ENCODE measurements around the gene ZKSCAN5.

The ZKSCAN5 gene

DNA sequence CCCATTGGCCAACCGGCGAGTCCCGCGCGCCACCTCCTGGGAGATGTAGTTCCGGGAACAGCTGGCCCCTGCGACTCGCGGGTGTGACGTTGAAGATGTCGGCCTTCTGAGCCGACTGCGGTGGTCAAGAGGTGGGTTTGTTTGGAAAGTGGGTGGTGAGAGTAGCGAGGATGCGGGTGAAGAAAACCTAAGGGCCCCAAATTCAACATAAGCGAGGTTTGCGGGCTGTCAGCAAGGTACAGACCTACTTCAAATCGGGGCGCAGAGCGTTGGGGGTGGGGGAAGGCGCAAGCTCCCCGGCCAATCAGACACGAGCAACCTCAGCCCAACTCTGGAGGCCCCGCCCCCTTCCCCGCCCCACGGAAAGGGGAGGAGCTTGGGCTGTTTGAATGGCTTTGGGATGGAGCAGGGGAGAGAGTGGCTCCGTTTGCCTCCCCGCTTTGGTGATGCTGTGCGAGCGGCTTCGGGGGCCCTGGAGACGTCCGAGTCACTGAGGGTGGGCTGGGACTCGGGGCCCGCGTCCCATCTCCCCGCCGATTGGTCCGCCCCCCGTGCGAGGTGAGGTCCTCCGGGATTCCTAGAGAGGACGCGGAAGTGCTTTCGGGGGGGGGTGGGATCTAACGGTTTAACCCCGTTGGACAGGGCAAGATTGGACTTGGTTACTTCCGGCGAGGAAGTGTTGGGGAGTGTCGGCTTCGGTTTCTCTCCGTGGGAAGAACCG lies at the start of gene ZKSCAN5:
Gene ZKSCAN5 (plus strand): TSS at position 60 of the 721 bp plus-strand sequence. CDS start 1,383 bp downstream, outside the sequence.
- peak; percentile 96 for DNase-seq

DNA sequence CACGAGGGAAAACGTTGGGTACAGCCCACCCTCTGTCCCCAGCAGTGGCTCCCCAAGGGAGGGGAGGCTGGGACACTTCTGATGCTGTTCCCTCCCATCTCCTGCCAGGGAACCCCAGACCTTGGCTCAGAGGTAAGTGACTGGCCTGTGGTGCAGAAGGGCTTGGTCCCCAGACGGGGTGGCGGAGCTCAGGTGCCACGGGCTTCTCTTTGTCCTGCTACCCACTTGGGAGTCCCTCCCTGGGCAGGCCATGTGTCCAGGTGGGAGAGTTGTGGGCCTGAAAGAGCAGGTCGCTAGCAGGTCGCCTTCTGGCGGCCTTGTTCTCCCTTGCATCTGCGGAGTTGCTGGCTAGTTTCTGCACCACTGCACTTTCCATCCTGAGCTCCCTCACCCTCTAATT lies 48.6 kb upstream of the ZKSCAN5 start:
- DNase-seq = no peak

DNA sequence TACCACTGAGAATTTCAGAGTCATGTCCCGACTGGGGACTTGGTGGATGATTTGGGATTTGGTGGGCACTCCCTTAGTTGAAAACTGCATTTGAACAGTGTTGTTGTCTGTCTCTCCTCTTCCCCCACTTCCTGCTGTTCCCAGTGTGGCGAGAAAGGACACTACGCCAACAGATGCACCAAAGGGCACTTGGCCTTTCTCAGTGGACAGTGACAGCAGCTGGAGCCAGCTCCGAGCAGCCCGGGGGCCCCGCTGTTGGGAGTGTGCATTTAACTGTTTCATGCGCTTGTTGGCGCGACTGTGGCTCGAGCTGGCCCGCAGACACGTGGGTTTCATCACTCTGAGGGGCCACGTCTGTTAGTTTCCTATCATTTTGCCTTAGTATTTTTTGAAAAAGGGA lies 48.2 kb upstream of the ZKSCAN5 start:
- no peak for DNase-seq

DNA sequence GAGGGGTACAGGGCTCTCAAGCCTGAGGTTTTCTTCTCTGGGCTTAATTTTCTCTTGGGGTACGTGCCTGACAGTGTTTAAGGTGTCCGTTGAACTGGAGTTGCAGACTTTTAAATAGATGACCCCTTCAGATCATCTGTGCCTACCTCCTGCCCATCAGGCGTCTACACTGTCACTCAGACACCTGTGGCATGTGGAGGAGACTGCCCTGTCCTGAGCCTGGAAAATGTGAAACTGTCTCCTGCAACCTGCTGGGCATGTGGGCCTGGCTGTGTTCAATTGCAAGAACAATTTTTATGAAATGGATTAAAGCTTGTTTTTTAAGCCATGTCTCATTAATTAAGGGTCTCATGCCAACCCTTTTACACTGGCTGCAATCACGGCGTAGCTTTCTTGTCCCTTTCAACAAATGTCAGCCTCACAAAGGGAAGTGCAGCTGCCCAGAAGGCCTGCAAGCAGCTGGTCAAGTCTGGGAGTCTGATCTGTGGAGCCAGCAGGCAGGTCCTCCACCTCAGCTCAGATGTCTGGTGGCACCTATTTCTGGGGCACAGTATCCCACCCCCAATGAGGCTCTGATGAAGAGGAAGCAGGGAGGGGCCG lies 47.3 kb upstream of the ZKSCAN5 start:
- DNase-seq = no peak

DNA sequence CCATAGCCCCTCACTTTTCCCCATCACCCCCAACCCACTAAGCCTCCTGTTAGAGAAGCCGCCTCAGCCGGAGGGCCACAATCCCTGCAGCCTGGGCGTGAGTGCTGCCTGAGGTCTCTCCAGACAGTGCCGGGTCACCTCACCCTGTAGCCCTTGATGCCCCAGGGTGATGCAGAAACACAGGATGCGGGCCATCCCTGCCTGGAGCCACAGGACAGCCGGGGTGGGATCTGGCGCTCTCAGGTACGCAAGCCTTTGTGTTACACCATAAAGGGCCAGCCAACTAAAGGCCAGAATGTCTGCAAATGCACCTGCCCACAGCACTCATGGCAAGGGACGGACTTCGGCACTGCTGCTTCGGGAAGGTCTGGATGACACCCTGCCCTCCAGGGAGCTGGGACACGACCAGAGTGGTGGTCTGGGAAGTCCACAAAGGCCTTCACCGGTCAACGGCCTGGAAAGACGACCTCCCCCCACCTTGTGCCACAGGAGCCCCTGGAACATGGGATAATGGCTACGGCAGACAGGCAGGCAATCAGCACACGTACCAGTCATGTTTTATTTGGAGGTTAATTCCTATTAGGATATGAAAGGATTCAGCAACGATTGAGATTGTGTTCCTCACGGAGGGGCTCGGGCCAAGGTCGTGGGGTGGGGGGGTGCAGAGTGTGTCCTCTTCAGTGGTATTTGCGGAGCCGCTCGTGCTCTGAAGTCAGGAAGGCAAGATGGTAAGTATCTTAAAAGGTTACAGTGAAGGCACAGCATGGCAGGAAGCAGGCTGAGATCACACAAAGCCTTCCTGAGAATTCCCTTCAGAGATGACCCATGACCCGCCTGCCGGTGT lies 46.6 kb upstream of the ZKSCAN5 start:
- DNase-seq = no peak

DNA sequence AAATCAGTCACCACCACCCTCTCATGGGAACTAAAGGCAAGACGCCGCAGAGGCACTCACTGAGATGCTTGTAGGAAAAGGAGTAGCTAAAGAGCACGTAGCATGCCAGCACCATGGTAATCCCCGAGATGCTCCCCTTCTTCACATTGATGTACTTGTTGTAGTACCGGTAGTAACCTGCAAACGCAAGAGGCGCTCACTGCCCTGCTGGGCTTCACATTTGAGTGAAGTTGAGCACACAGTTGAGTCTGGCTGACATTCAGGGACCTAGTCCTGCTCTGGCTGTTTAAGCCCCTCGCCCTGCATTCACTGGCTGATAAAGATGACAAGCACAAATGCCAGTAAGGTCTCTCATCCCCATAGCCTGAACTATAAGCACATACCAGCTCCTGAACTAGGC lies 45.4 kb upstream of the ZKSCAN5 start:
- no peak for DNase-seq

DNA sequence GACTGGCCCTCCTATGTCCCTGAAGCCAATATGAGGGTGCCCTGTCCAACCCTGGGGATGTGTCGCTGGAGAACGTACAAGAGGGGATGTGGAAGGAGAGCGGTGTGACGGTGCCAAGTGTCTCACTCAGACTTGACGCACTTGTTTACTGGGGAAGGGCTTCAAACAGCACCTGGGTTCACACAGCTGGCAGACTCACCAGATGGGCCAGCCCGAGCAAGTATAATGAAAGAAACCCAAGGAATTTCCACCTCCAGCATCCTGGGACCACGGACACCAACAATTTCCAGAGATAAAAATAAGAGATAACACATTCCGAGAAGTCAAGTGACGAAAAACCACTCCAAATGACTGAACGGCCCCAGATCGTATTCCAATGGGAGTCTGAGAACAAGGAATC lies 43.8 kb upstream of the ZKSCAN5 start:
- DNase-seq = no peak

DNA sequence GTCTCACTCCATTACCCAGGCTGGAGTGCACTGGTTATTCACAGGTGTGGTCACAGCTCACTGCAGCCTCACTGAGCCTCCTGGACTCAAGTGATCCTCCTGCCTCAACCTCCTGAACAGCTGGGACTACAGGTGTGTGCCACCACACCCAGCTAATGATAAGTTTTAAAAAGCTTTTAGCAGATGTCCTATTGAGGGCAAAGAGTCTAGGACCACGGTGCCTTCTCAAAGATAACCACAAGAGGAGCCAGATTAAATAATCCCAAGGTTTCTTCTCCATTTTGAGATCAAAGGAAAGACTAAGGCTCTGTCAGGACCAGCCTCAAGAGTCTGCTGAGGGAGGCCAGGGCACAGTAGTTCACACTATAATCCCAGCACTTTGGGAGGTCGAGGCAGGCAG lies 43.2 kb upstream of the ZKSCAN5 start:
- no peak for DNase-seq

DNA sequence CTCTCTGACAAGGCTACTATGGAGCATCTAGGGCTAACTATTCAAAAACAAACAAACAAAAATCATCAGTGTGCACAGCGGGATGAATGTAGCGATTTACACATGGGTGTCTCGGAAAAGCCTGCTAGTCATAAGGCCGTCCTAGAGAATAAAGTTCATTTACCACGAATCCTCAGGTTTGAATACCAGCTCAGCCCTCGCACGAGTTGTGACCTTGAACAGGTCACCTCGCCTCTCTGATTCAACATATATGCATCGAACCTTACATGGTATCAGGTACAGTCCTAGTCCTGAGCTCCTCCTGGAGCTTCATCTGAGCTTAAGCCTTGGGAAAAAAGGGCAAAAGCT lies 39.1 kb upstream of the ZKSCAN5 start:
- no peak for DNase-seq

DNA sequence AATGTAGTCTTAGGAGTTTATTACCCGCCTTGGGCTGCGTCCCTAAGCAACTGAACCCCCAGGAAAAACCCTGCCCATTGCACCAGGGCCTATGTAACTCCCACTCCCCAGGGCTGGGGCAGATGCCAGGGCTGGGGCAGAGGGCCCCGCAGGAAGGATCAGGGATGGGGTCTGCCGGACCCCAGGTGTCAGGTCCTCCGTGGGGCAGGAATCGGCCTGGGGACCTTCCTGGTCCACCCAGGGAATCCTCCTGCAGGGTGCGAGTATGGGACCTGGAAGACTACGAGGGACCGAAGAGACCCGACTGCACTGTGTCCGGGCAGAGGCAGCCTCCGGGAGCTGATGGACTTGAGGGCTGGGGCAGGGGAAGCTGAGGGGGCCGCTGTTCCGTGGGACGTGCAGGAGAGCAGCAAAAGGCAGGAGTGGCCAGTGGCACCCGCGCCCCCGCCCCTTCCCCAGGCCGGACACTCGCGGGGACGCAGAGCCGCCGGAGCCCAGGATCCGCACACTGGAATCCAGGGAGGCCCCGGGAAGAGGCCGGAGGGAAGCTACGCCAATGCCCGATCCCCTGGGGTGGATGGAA lies 36.0 kb upstream of the ZKSCAN5 start:
- no peak for DNase-seq

DNA sequence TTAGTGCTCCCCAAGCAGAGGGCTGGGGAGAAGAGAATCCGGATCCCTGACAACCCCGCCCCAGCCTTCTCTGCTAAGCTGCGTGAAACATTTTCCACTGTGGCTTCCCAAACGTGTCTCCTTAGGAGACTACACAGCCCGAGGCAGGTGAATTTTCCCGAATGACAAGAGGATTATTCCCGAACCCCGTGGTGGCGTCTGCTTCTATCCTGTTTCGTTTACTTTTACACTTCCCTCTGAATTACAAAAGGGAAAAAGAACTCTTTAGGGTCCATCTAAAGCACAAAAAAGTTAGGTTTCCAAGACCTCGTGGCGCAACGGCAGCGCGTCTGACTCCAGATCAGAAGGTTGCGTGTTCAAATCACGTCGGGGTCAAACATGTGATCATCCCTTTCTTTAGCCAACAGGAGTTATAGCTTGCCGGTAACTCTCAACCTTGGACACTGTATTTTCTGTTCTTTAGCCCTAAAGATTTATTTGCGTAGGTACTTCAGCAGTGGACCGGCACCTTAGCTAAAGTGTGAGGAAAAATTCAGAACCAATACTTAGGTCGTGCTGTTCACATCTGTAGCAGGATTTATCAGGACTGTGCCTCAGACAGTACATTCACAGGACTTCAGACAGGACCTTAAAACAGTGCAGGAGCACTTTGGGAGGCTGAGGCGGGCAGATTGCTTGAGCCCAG lies 34.9 kb upstream of the ZKSCAN5 start:
- no peak for DNase-seq

DNA sequence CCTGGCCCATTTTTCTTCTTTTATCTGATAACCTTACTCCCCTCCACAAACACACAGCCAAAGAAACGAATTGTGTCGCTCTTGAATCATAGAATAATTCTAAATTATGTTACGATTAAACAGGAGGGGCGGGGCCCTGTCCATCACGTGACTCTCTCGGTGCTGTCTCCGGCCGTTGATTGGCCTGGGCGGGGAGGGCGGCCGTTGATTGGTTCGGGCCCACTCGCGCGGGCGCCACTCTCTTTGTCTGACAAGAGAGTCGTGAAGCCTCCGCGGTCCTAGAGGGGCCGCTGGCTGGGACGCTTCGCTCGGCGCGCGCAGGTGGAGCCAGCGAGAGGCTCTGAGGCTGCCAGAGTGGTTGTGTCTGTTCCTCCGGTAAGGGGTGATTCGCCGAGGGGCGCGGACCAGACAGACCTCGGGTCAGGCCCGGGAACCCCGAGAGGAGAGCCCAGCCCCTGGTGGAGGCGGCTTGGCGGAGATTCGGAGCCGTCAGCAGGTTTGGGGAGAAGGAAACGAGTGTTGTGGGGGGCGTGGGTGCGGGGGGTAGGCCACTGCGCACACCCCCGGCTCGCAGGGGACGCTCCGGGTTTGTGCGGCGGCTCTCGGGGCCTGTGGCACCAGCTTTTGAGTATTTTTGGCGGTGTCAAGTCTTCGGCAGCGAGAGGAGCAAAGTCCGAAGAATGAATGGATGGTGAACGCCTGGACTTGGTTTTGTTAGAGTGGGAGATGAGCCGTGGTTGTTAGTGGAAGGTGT lies 31.7 kb upstream of the ZKSCAN5 start, which contains the start of gene ZNF789:
Gene ZNF789 (plus strand): TSS at position 330 of the 754 bp plus-strand sequence. CDS start 3,567 bp downstream, outside the sequence.
- DNase-seq = peak; percentile 98

DNA sequence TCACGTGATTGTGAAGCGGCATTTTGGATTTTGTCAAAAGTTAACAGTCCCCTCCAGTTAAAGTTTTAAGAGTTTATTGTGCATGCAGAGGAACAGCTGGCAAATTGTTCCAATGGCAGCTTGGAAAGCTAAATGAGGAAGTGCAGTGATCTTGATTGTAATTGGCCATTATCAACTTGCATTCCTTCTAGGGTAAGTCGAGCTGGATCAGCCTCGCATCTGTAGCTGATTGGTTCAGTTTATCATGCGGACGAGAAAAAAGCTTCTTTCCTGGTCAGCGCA lies 31.2 kb upstream of the ZKSCAN5 start:
- DNase-seq = no peak

DNA sequence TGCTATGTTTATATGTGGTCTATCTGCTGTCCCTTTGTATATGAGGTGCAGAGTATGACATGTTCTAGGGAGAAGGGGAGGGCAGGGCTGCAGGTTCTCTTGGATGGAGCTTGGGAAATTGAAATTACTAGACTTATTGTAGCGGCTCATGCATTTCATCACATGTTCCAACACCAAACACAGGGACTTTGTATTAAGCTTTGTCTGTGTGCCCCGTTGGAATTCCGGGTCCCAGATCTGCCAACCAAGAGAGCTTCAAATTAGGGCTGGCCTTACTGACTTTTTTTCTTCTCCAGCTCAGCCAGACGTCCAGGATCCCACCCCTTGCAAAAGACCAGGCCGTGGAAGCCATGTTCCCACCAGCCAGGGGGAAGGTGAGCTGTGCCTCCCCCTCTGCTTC lies 28.4 kb upstream of the ZKSCAN5 start:
- no peak for DNase-seq

DNA sequence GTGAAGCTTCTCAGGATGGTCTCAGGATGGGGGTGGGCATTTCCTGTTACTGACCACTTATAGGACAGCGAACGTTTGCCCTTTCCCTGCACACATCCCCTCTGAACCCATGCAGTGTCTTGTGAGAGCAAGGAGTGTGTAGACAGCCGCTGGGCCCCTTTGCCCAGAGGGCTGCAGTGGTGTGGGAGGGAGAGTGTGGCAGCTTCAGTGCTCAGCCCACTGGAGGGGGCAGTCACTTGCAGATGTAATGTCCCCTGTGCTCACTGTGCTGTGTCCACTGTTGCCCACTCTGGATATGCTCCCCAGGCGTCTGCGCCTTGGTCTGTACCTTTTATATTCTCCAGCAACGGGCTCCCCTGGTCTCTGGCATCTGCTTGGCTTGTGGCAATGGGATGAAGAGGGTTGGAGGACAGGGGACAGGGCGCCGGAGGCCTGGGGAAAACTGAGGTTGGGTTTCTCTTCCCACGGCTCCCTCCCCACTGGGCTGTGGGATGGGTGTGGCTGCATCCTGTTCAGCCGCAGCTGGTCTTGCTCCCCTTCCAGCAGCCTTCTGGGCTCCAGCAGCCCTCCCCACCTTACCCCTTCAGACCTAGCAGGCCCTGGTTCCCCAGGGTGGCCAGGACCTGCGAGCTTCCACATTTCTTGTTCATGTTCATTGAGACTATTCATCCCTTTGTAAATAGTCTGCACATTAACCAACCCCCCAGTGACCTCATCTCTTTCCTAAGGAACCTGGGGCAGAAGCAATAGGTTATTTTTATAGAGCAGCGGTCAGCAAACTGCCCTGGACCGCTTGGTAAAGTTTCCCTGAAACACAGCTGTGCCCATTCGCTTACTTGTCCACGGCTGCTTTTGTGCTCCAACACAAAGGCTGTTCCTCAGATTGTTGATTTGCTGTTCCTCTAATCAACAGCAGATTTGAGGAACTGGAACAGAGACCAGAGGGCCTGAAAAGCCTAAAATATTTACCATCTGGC lies 25.7 kb upstream of the ZKSCAN5 start:
- no peak for DNase-seq

DNA sequence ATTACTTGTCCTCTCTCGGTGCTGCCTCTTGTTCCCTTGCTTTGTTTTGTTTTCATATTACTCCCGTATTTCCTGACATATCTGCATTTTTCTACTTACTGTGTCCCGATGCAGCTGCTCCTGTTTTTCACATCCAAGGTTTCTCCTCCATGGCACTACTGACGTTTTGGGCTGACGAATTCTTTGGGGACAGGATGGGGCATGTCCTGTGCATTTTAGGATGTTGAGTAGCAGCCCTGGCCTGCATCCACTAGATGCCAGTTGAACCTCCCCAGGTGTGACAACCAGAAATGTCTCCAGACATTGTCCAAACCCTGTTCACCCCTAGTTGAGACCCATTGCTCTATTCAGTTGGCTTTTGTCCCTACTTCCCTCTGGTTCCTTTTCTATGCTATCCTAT lies 19.4 kb upstream of the ZKSCAN5 start:
- no peak for DNase-seq

DNA sequence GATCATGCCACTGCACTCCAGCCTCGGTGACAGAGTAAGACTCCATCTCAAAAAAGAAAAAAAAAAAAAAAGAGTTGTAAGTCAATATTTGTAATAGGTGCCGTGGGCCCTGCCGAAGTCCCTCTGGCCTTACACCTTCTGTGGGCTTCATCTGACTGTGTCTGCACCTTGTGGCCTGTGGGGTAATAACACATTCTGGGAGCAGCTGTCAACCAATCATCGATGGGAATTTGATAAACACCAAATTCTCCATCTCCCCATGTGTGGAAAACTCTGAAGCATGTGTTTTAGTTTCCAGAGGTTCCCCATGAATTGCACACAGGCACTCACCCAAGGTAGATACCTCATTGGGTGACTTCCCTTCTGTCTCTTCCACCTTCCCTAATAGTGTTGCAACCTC lies 15.2 kb upstream of the ZKSCAN5 start:
- no peak for DNase-seq

DNA sequence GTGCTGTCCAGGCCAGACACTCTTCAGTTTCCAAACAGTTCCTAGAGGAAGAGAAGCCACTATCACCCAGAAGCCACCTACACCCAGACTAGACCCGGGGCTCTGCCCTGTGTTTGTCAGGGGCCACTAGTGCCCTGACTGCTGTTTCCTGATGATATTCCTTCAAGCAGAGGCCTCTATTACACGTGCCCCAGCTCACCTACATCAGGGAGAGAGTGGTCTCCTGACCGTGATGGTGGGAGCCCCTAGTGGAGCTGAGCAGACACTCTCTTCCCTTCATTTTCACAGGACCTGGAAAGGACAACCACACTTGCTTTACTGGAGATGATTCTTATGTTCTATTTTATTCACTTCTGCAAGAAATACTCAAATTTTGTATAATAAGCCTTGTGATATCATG lies 13.6 kb upstream of the ZKSCAN5 start:
- DNase-seq = no peak

DNA sequence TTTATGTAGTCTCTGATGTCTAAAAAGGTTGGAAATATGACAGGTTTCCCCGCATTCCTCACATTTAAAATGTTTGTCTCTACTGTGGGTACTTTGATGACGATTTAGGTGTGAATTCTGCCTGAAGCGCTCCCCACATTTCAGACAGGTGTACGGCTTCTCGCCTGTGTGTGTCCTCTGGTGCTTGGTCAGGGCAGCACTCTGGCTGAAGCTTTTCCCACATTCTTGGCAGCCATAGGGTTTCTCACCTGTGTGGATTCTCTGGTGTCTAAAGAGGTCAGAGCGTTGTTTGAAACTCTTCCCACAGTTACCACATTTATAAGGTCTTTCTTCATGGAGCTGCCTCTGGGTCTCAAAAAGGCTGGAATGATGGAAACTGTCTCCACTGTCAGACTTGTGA lies 10.6 kb upstream of the ZKSCAN5 start:
- no peak for DNase-seq

DNA sequence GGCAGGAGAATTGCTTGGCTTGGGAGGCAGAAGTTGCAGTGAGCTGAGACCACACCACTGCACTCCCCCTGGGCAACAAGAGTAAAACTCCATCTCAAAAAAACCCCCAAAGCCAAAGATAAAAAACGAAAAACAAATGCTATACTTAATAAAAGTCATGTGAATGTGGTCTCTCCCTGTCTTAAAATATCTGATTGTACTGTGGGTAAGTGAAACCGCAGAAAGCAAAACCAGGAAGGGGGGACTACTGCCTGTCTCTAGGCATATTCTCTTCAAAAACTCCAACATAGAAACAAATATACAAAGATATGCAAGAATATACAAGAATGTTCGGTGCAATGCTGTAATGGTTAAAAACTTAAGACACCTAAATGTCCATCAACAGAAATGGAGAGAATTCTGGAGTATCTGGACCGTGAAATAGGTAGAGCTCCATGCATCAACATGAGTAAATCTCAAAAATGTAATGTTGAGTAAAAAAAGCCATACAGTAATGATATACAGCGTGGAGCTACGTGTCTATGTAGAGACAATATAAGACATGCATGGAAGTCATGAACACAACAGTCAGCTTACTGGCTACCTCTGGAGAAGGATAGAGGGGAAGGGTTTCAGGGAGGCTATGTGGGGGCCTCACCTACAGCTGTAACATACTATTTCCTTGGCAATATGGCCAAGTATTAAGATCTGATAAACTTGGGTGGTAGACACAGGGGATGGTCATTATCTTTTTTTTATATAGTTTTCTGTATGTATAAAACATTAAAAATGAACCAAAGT lies 6.5 kb upstream of the ZKSCAN5 start:
- no peak for DNase-seq
